Muscle of arm (tissue), 12 donors: ENCODE measurements around the gene CDHR1. TPM values are rescaled to one million over a fixed set of nuclear protein-coding genes. Genes with fewer than 3 reads are reported as not detected.

Experiments
- DNase-seq: peaks from one replicate; pipeline ENCODE4 v3.0.0-alpha.2; 2013
- polyA plus RNA-seq, 12 donors: library from polyadenylated mRNA; unstranded; fragments of 120-200 nt; gene quantifications; one replicate each; pipeline ENCODE4 v1.2.1, GENCODE V29; 2013; ENCODE audit not compliant: insufficient read length in 12 of 12

The CDHR1 gene
- polyA plus RNA-seq, 12 donors = 0.53 to 1.6 (median 0.85) TPM; not detected in 2

- no peak for DNase-seq
Measured at GRCh38 chr10:84230359-84230758, 36.0 kb downstream of the CDHR1 start.

- no peak for DNase-seq
Measured at GRCh38 chr10:84232376-84232775, 38.0 kb downstream of the CDHR1 start.

- DNase-seq = no peak
Measured at GRCh38 chr10:84233940-84234339, 39.6 kb downstream of the CDHR1 start.

GRCh38 chr10:84234479-84234878, 40.1 kb downstream of the CDHR1 start:
- DNase-seq = no peak

GRCh38 chr10:84235096-84235495, 40.8 kb downstream of the CDHR1 start:
- no peak for DNase-seq

- no peak for DNase-seq
Measured at GRCh38 chr10:84236807-84237198, 42.5 kb downstream of the CDHR1 start.

- no peak for DNase-seq
Measured at GRCh38 chr10:84237199-84238051, 43.1 kb downstream of the CDHR1 start.

GRCh38 chr10:84238909-84239308, 44.6 kb downstream of the CDHR1 start:
- DNase-seq = no peak

- DNase-seq = no peak
Measured at GRCh38 chr10:84241185-84241790, 47.0 kb downstream of the CDHR1 start, which contains the start of gene LRIT1. Gene LRIT1 (minus strand): TSS chr10:84241546. CDS start chr10:84241439, 107 bp downstream.

GRCh38 chr10:84243759-84244158, 49.4 kb downstream of the CDHR1 start:
- no peak for DNase-seq

GRCh38 chr10:84244651-84245270, 50.4 kb downstream of the CDHR1 start, which contains the start of gene RGR:
Gene RGR (plus strand): TSS chr10:84245053. CDS start chr10:84245091, 38 bp downstream.
- DNase-seq = peak; percentile 55

- DNase-seq = no peak
Measured at GRCh38 chr10:84247496-84247895, 53.2 kb downstream of the CDHR1 start.

GRCh38 chr10:84248794-84249193, 54.5 kb downstream of the CDHR1 start:
- no peak for DNase-seq

- DNase-seq = no peak
Measured at GRCh38 chr10:84254552-84255478, 60.5 kb downstream of the CDHR1 start.

- DNase-seq = peak; percentile 35
Measured at GRCh38 chr10:84256510-84257342, 62.4 kb downstream of the CDHR1 start.

- DNase-seq = no peak
Measured at GRCh38 chr10:84257343-84258020, 63.1 kb downstream of the CDHR1 start.

GRCh38 chr10:84258034-84258695, 63.8 kb downstream of the CDHR1 start:
- DNase-seq = no peak

GRCh38 chr10:84261236-84261915, 67.0 kb downstream of the CDHR1 start:
- DNase-seq = no peak
